ENCODE data around the gene SLAMF7. TPM values are rescaled to one million over a fixed set of nuclear protein-coding genes. Genes with fewer than 3 reads are reported as not detected.
A peak's percentile ranks its signal among the peaks of the same experiment; 100 is the strongest.

The SLAMF7 gene
- total RNA-seq, 1 donor from 2014 or later: not detected

- Histone ChIP-seq H3K27me3 (no peaks in the 10 kb centered on the region), H3K9me3 (no peaks in the 10 kb centered on the region), H3K4me1 (no peaks in the 10 kb centered on the region), H3K36me3 (no peaks in the 10 kb centered on the region), H3K27ac (no peak overlapping the region), H3K4me3 (no peak overlapping the region)
- intact Hi-C loops (cut with DNase I): no loop called here
- DNase-seq (ENCODE audit: low spot score in 2 of 2): no peak
- no peak for TF ChIP-seq CTCF (IDR thresholded peaks at IDR 0.05)
Observed at GRCh38 chr1:160789051-160789701, 50.1 kb downstream of the SLAMF7 start.

- intact Hi-C loops (cut with DNase I): no loop called here
- no peaks in the 10 kb centered on the region for H3K9me3 ChIP-seq
- no peak overlapping the region for H3K27ac ChIP-seq
- no peaks in the 10 kb centered on the region for H3K4me1 ChIP-seq
- no peak overlapping the region for H3K4me3 ChIP-seq
- no peaks in the 10 kb centered on the region for H3K27me3 ChIP-seq
- H3K36me3 ChIP-seq: no peaks in the 10 kb centered on the region
- no peak for DNase-seq (ENCODE audit: low spot score in 2 of 2)
- TF ChIP-seq CTCF (IDR thresholded peaks at IDR 0.05): no peak
Observed at GRCh38 chr1:160789702-160790611, 50.9 kb downstream of the SLAMF7 start.

GRCh38 chr1:160794376-160794775 is 55.3 kb downstream of the SLAMF7 start:
- no peak for TF ChIP-seq CTCF (IDR thresholded peaks at IDR 0.05)
- intact Hi-C loops (cut with DNase I): no loop called here
- Histone ChIP-seq H3K4me1 (no peaks in the 10 kb centered on the region), H3K36me3 (no peaks in the 10 kb centered on the region), H3K9me3 (no peaks in the 10 kb centered on the region), H3K27ac (no peak overlapping the region), H3K4me3 (no peak overlapping the region), H3K27me3 (no peaks in the 10 kb centered on the region)
- no peak for DNase-seq (ENCODE audit: low spot score in 2 of 2)

GRCh38 chr1:160795951-160796383 is 56.9 kb downstream of the SLAMF7 start, which contains the start of gene LY9:
TSS of gene LY9 (plus strand) at chr1:160796174. CDS start at chr1:160796188, 14 bp downstream.
- intact Hi-C loops (cut with DNase I): no loop called here
- Histone ChIP-seq H3K9me3 (no peaks in the 10 kb centered on the region), H3K27ac (no peak within 1 kb of the TSS), H3K36me3 (no peaks in the 10 kb centered on the region), H3K4me3 (no peak within 1 kb of the TSS), H3K4me1 (no peaks in the 10 kb centered on the region), H3K27me3 (no peaks in the 10 kb centered on the region)
- no peak for TF ChIP-seq CTCF (IDR thresholded peaks at IDR 0.05)
- DNase-seq (ENCODE audit: low spot score in 2 of 2): peak in 1 of 2 donors; percentile 24

GRCh38 chr1:160797271-160797709 is 58.2 kb downstream of the SLAMF7 start:
- no peaks in the 10 kb centered on the region for H3K27me3 ChIP-seq
- intact Hi-C loops (cut with DNase I): no loop called here
- DNase-seq (ENCODE audit: low spot score in 2 of 2): no peak
- no peaks in the 10 kb centered on the region for H3K4me1 ChIP-seq
- H3K36me3 ChIP-seq: no peaks in the 10 kb centered on the region
- no peak overlapping the region for H3K4me3 ChIP-seq
- TF ChIP-seq CTCF (IDR thresholded peaks at IDR 0.05): no peak
- H3K9me3 ChIP-seq: no peaks in the 10 kb centered on the region
- no peak overlapping the region for H3K27ac ChIP-seq

Measured in ascending aorta (tissue), 2 donors.